Duodenal mucosa (tissue), 2 donors: ENCODE results near the gene MPRIP.

Experiments used
- H3K27ac ChIP-seq: one replicate; pipeline ENCODE4 v1.7.0; 2013; ENCODE audit warnings: low read depth, low read length
- H3K27me3 ChIP-seq, 2 donors: one replicate each; pipeline ENCODE4 v1.7.0; 2013; ENCODE audit warnings: low read length in 2 of 2, control low read depth in 1 of 2; ENCODE audit not compliant: insufficient read depth in 2 of 2, control insufficient read depth in 1 of 2
- H3K36me3 ChIP-seq, 2 donors: one replicate each; pipeline ENCODE4 v1.7.0; 2013; ENCODE audit warnings: low read length in 2 of 2, control low read depth in 1 of 2; ENCODE audit not compliant: insufficient read depth in 2 of 2, control insufficient read depth in 1 of 2
- H3K4me1 ChIP-seq, 2 donors: one replicate each; pipeline ENCODE4 v1.7.0; 2013; ENCODE audit warnings: low read length in 2 of 2, control low read depth in 1 of 2; ENCODE audit not compliant: insufficient read depth in 2 of 2, control insufficient read depth in 1 of 2
- H3K4me3 ChIP-seq, 2 donors: one replicate each; pipeline ENCODE4 v1.7.0; 2013; ENCODE audit warnings: low read length in 2 of 2, low read depth in 1 of 2
- H3K9ac ChIP-seq, 2 donors: one replicate each; pipeline ENCODE4 v1.7.0; 2013; ENCODE audit warnings: low read length in 2 of 2, low read depth in 1 of 2
- H3K9me3 ChIP-seq, 2 donors: one replicate each; pipeline ENCODE4 v1.7.0; 2013; ENCODE audit warnings: low read length in 2 of 2, control low read depth in 1 of 2; ENCODE audit not compliant: control insufficient read depth in 1 of 2

Gene MPRIP

DNA sequence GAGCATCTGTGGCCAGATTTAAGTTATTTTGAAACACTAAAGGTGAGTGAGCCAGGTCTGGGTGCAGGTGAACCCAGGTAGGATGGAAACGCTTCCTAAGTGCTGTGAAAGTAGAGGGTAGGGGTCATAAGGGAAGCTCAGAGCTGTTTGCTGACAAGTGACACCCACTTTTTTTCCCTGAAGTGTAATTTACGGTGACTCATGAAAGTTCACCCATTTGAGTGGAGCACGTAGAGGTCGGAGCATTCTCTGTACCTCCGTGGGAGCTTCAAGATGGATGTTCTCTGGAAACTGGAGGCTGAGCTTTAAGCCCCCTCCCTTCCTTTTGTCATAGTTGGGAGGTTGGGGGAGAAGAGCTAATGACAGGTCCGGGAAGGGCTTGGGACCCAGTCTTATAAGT, 44.3 kb downstream of the MPRIP start:
- no peaks in the 10 kb centered on the region for H3K27me3 ChIP-seq

DNA sequence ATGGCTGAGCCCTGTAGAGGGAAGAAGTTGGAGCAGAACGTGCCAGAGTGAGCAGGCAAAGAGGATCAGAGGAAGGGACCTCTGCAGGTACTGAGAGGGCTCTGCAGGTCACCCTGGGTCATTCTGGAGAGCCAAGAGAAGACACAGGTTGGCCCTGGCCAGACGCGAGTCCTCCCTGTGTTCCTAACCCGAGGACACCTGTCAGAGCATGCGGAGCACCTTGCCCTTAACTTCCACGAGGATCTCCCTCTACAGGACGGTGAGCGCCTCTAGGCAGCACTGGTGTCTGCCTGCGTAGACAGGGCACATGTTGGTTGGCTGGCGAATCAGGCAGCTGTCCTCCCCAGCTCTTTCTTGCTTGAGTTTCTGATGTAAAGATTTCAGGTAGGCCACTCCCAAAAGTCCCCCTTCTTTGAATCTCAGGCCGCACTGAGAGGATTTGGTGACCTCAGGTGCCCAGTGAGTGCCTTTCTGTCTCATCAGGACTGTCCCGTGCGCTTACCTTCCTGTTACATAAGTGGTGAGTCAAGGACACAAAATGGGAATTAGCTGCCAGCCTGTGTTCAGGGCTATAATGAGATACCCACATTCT, 45.3 kb downstream of the MPRIP start:
- H3K27ac ChIP-seq, result no peak overlapping the region
- no peak overlapping the region for H3K4me3 ChIP-seq
- peaks cover 15 to 72% of the 10 kb centered on the region in 2 donors for H3K36me3 ChIP-seq
- H3K9ac ChIP-seq, result no peak overlapping the region
- H3K27me3 ChIP-seq, result no peaks in the 10 kb centered on the region
- no peaks in the 10 kb centered on the region for H3K9me3 ChIP-seq
- peaks cover 33 to 37% of the 10 kb centered on the region in 2 donors for H3K4me1 ChIP-seq

More for the DNA sequence above, 44.3 kb downstream of the MPRIP start:
- Histone ChIP-seq H3K4me1 (peaks cover 26 to 27% of the 10 kb centered on the region in 2 donors), H3K27ac (no peak overlapping the region), H3K9ac (no peak overlapping the region), H3K4me3 (no peak overlapping the region), H3K36me3 (peaks cover 15 to 67% of the 10 kb centered on the region in 2 donors), H3K9me3 (no peaks in the 10 kb centered on the region)

GRCh38 chr17:17088086-17088485, 45.8 kb downstream of the MPRIP start:
- no peak overlapping the region for H3K9ac ChIP-seq
- no peak overlapping the region for H3K27ac ChIP-seq
- no peaks in the 10 kb centered on the region for H3K9me3 ChIP-seq
- H3K4me1 ChIP-seq, result peaks cover 39 to 42% of the 10 kb centered on the region in 2 donors
- H3K27me3 ChIP-seq, result no peaks in the 10 kb centered on the region
- H3K36me3 ChIP-seq, result peaks cover 15 to 72% of the 10 kb centered on the region in 2 donors
- H3K4me3 ChIP-seq, result no peak overlapping the region

GRCh38 chr17:17088541-17089525, 46.6 kb downstream of the MPRIP start:
- Histone ChIP-seq H3K4me1 (peaks cover 40 to 42% of the 10 kb centered on the region in 2 donors), H3K4me3 (no peak overlapping the region), H3K27ac (no peak overlapping the region), H3K36me3 (peaks cover 15 to 68% of the 10 kb centered on the region in 2 donors), H3K9ac (no peak overlapping the region), H3K27me3 (no peaks in the 10 kb centered on the region), H3K9me3 (no peaks in the 10 kb centered on the region)

DNA sequence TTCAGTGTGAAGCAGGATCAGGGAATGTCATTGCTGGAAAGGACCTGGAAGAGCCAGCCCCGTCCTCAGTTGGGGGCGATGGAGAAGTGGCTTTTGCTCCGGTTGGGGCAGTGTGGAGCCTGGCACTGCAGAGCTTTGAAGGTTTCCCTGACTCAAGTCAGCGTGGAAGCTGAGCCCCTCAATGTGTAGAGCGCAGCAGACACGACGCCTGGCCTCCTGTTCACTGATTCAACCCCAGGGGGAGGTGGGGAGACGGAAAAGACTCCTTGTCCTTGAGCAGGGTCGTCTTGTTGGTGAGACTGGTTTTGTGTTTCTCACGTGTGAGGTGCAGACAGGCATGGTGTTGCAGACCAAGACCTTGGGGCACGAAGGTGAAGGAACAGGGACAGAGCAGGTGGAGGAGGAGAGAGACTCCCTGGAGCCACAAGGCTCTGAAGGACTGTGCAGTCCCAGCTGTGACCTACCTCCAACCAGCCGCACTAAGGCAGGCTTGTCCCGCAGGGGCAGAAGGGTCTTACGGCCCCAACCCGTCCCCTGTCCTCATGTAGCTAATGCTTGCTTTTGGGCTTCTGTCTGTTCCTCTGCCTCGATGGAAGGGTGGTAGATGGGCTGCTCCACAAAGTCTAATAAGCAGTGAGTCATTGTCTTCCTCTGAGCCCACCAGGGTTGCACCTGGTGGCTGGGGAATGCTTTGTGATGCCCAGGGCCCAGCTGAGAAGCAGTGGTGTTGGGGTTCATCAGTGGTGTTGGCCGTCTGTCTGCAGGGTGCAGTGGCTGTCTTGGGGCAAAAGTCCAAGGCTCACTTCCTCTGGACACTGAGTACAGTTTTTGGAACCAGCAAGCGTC, 47.8 kb downstream of the MPRIP start:
- H3K9ac ChIP-seq, result no peak overlapping the region
- no peak overlapping the region for H3K27ac ChIP-seq
- H3K9me3 ChIP-seq, result no peaks in the 10 kb centered on the region
- H3K4me3 ChIP-seq, result peak overlapping the region in 1 of 2 donors; percentile 26
- peaks cover 12 to 59% of the 10 kb centered on the region in 2 donors for H3K36me3 ChIP-seq
- no peaks in the 10 kb centered on the region for H3K27me3 ChIP-seq
- peaks cover 40 to 42% of the 10 kb centered on the region in 2 donors for H3K4me1 ChIP-seq

- Histone ChIP-seq H3K4me3 (peak overlapping the region in 1 of 2 donors; percentile 26), H3K27me3 (no peaks in the 10 kb centered on the region), H3K9me3 (no peaks in the 10 kb centered on the region), H3K4me1 (peaks cover 43 to 44% of the 10 kb centered on the region in 2 donors), H3K27ac (no peak overlapping the region), H3K36me3 (peaks cover 12 to 61% of the 10 kb centered on the region in 2 donors), H3K9ac (no peak overlapping the region)
Observed at GRCh38 chr17:17090642-17091103, 48.4 kb downstream of the MPRIP start.

- Histone ChIP-seq H3K27ac (no peak overlapping the region), H3K9ac (no peak overlapping the region), H3K4me3 (no peak overlapping the region), H3K9me3 (no peaks in the 10 kb centered on the region), H3K36me3 (peaks cover 12 to 60% of the 10 kb centered on the region in 2 donors), H3K4me1 (peaks cover 49 to 50% of the 10 kb centered on the region in 2 donors), H3K27me3 (no peaks in the 10 kb centered on the region)
Observed at GRCh38 chr17:17091276-17091675, 49.0 kb downstream of the MPRIP start.

DNA sequence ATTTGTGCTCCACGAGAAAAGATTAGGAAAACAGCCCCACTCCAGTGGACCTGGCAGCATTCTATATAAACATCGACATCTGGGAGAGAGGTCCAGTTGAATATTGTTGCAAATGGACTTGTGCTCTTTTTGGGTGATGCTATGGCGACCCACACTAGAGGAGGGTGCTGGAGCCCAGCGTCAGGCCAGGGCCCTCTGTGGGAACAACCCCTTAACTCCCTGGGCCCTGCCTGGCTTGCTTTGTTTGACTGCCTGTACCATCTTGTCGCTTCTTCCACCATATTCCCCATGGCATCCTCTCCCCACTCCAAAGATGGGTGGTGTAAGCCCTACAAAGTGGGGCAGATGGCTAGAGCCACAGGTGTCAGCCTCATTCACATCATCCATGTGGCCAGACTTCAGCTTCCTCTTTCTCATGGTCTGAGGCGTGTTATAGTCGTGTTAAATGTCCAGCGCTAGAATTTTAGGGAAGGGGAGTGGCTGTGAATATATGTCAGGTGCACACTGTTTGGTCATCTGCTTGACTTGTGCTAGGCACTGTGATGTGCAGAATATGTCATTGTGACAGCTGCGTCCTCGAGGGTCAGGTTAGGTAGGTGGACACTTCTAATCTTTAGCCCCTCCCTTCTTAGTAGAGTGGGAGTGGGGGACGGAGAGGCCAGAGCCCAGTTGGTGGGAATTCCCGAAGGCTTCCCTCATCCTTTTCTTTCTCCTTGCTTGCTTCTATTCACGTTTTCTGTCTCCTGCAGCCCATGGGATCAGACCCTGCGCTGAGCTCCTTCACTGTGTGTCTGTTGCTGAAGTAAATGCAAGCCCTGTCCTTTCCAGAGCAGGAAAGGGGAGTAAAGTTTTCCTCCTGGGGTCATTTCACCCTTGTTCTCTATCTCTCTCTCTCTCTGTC, 49.8 kb downstream of the MPRIP start:
- Histone ChIP-seq H3K9ac (no peak overlapping the region), H3K27me3 (no peaks in the 10 kb centered on the region), H3K4me3 (no peak overlapping the region), H3K36me3 (peaks cover 11 to 55% of the 10 kb centered on the region in 2 donors), H3K4me1 (peaks cover 57 to 58% of the 10 kb centered on the region in 2 donors), H3K9me3 (no peaks in the 10 kb centered on the region), H3K27ac (no peak overlapping the region)

- H3K4me3 ChIP-seq, result no peak overlapping the region
- H3K9ac ChIP-seq, result no peak overlapping the region
- peaks cover 62 to 64% of the 10 kb centered on the region in 2 donors for H3K4me1 ChIP-seq
- H3K27ac ChIP-seq, result no peak overlapping the region
- no peaks in the 10 kb centered on the region for H3K9me3 ChIP-seq
- H3K36me3 ChIP-seq, result peaks cover 0 to 42% of the 10 kb centered on the region in 2 donors
- H3K27me3 ChIP-seq, result no peaks in the 10 kb centered on the region
Observed at GRCh38 chr17:17093764-17094163, 51.5 kb downstream of the MPRIP start.
